IMR-90 (cell line): ENCODE measurements around the gene TP53I11. TPM values are rescaled to one million over a fixed set of nuclear protein-coding genes. Genes with fewer than 3 reads are reported as not detected.

Source experiments
- ATAC-seq: fragments of 200-7000 bp; cut with Tn5 transposase; 2 replicates; pipeline ENCODE4 v1.9.1; 2020; ENCODE audit warnings: low read depth, mild to moderate bottlenecking, moderate library complexity
- BruUV-seq: library from RNA; stranded (reverse); fragments of 400-500 nt; replicated peaks from 2 replicates; lab custom pipeline; 2021; lab: Mats Ljungman, UMichigan
- CTCF ChIA-PET: fragments of 300-600 bp; formaldehyde crosslinking; extraction: SDS; loops from one replicate; lab custom pipeline; 2021; ENCODE audit warnings: antibody characterized with exemption; lab: Yijun Ruan, JAX
- POLR2A ChIA-PET: fragments of 300-600 bp; sonication (Branson Sonifier 250); formaldehyde crosslinking; loops from one replicate; lab custom pipeline; 2022; ENCODE audit warnings: antibody characterized with exemption; ENCODE audit not compliant: unreplicated experiment; lab: Charles Lee
- DNase-seq: peaks from one replicate; pipeline ENCODE4 v3.0.0; 2013
- H2AFZ ChIP-seq: replicated peaks from 2 replicates; pipeline ENCODE3; 2013; ENCODE audit warnings: low read length, mild to moderate bottlenecking; ENCODE audit not compliant: poor library complexity
- H2AK5ac ChIP-seq: 2 replicates; pipeline ENCODE4 v1.6.1; 2013; ENCODE audit warnings: low read depth, low read length, inconsistent platforms
- H2AK9ac ChIP-seq: replicated peaks from 2 replicates; pipeline ENCODE3; 2013; ENCODE audit warnings: mild to moderate bottlenecking, low read depth, low read length, moderate library complexity; ENCODE audit not compliant: poor library complexity
- H2BK120ac ChIP-seq: 2 replicates; pipeline ENCODE4 v1.6.1; 2013; ENCODE audit warnings: low read depth, low read length, inconsistent platforms
- H2BK15ac ChIP-seq: 3 replicates; pipeline ENCODE4 v1.6.1; 2013; ENCODE audit warnings: low read depth, low read length, inconsistent platforms
- H2BK20ac ChIP-seq: 2 replicates; pipeline ENCODE4 v1.6.1; 2013; ENCODE audit warnings: low read depth, mild to moderate bottlenecking, inconsistent platforms, low read length, moderate library complexity
- H2BK5ac ChIP-seq: 2 replicates; pipeline ENCODE4 v1.6.1; 2013; ENCODE audit warnings: mild to moderate bottlenecking, low read depth, low read length, inconsistent platforms; ENCODE audit not compliant: poor library complexity, severe bottlenecking
- H3K14ac ChIP-seq: replicated peaks from 2 replicates; pipeline ENCODE4 v1.6.1; 2013; ENCODE audit warnings: low read depth, low read length, inconsistent platforms
- H3K18ac ChIP-seq: 2 replicates; pipeline ENCODE4 v1.6.1; 2013; ENCODE audit warnings: low read depth, low read length, control low read depth
- H3K23ac ChIP-seq: 2 replicates; pipeline ENCODE4 v1.6.1; 2013; ENCODE audit warnings: low read depth, low read length, inconsistent platforms
- H3K27ac ChIP-seq: 2 replicates; pipeline ENCODE4 v1.5.1; 2013; ENCODE audit warnings: mild to moderate bottlenecking, control low read depth, low read length; ENCODE audit not compliant: insufficient read depth
- H3K27me3 ChIP-seq: 2 replicates; pipeline ENCODE4 v1.6.1; 2013; ENCODE audit warnings: low read length; ENCODE audit not compliant: control insufficient read depth, insufficient read depth
- H3K36me3 ChIP-seq: 2 replicates; pipeline ENCODE4 v1.6.1; 2013; ENCODE audit warnings: low read length, mixed read lengths; ENCODE audit not compliant: control insufficient read depth, insufficient read depth
- H3K4ac ChIP-seq: 2 replicates; pipeline ENCODE4 v1.6.1; 2013; ENCODE audit warnings: low read depth, low read length, inconsistent platforms
- H3K4me1 ChIP-seq: 2 replicates; pipeline ENCODE4 v1.6.1; 2013; ENCODE audit warnings: low read length, mixed read lengths; ENCODE audit not compliant: control insufficient read depth, insufficient read depth
- H3K4me2 ChIP-seq: 2 replicates; pipeline ENCODE4 v1.6.1; 2013; ENCODE audit warnings: low read depth, mild to moderate bottlenecking, control low read depth, low read length, moderate library complexity
- H3K4me3 ChIP-seq: 2 replicates; pipeline ENCODE4 v1.5.1; 2013; ENCODE audit warnings: low read depth, mild to moderate bottlenecking, control low read depth, low read length, moderate library complexity; ENCODE audit not compliant: insufficient read depth
- H3K56ac ChIP-seq: 2 replicates; pipeline ENCODE4 v1.6.1; 2013; ENCODE audit warnings: low read length, inconsistent platforms; ENCODE audit not compliant: insufficient read depth; ENCODE audit errors: extremely low read depth
- H3K79me1 ChIP-seq, 2 experiments: 2 replicates each; pipeline ENCODE4 v1.6.1; 2013; ENCODE audit warnings: low read length in 2 of 2, inconsistent platforms in 1 of 2, low read depth in 1 of 2
- H3K9ac ChIP-seq: 2 replicates; pipeline ENCODE4 v1.6.1; 2013; ENCODE audit warnings: low read depth, low read length, control low read depth
- H3K9me1 ChIP-seq: 2 replicates; pipeline ENCODE4 v1.6.1; 2013; ENCODE audit warnings: low read length, inconsistent platforms; ENCODE audit not compliant: insufficient read depth
- H3K9me3 ChIP-seq: 2 replicates; pipeline ENCODE4 v1.6.1; 2013; ENCODE audit warnings: low read length; ENCODE audit not compliant: control insufficient read depth, insufficient read depth
- H4K20me1 ChIP-seq: 2 replicates; pipeline ENCODE4 v1.6.1; 2013; ENCODE audit warnings: low read length, inconsistent platforms; ENCODE audit not compliant: insufficient read depth
- H4K5ac ChIP-seq: 2 replicates; pipeline ENCODE4 v1.6.1; 2013; ENCODE audit warnings: mild to moderate bottlenecking, low read depth, low read length, control low read depth
- H4K8ac ChIP-seq, 2 experiments: 2 replicates each; pipeline ENCODE4 v1.6.1; 2013; ENCODE audit warnings: low read depth in 2 of 2, low read length in 2 of 2, control low read depth in 1 of 2, inconsistent platforms in 1 of 2
- H4K91ac ChIP-seq: 2 replicates; pipeline ENCODE4 v1.6.1; 2013; ENCODE audit warnings: low read depth, low read length, inconsistent platforms; ENCODE audit not compliant: insufficient read depth
- CHD1 ChIP-seq: IDR thresholded peaks from 2 replicates; pipeline ENCODE4 v1.6.1; 2012; ENCODE audit warnings: low read depth, low read length, improper control_type of control experiment
- ELK1 ChIP-seq: fragments of 150-350 bp; IDR thresholded peaks from 2 replicates; pipeline ENCODE4 v1.6.1; 2016; ENCODE audit warnings: low read depth, mild to moderate bottlenecking, low read length, moderate library complexity, borderline replicate concordance
- MXI1 ChIP-seq: IDR thresholded peaks from 2 replicates; pipeline ENCODE4 v1.6.1; 2012; ENCODE audit warnings: low read depth, mild to moderate bottlenecking, low read length, moderate library complexity, borderline replicate concordance
- NFE2L2 ChIP-seq: fragments of 150-350 bp; IDR thresholded peaks from 2 replicates; pipeline ENCODE4 v1.6.1; 2016; ENCODE audit warnings: low read depth, mild to moderate bottlenecking, low read length
- RFX5 ChIP-seq: IDR thresholded peaks from 2 replicates; pipeline ENCODE4 v1.8.0; 2012; ENCODE audit warnings: low read depth, mild to moderate bottlenecking, low read length, moderate library complexity
- SMC3 ChIP-seq: fragments of 150-350 bp; IDR thresholded peaks from 2 replicates; pipeline ENCODE4 v1.6.1; 2016; ENCODE audit warnings: low read depth, mild to moderate bottlenecking, antibody characterized with exemption, low read length, moderate library complexity
- USF2 ChIP-seq: fragments of 150-350 bp; IDR thresholded peaks from 2 replicates; pipeline ENCODE4 v1.6.1; 2017; ENCODE audit warnings: mild to moderate bottlenecking, antibody characterized with exemption, low read length, low read depth
- WGBS, 2 experiments: methylation state at CpG; one replicate each; pipeline versions ENCODE4 v1.1.5 to v1.1.7; 2013; ENCODE audit warnings: missing lambda C conversion rate in 2 of 2; ENCODE audit not compliant: insufficient read length in 1 of 2; ENCODE audit errors: extremely low coverage in 2 of 2; 5-methylcytosine and 5-hydroxymethylcytosine counted together
- dilution Hi-C: fragments of 300-500 bp; cut with HindIII; formaldehyde crosslinking; loops from one replicate; pipeline ENCODE4 v1.14.3; 2018; ENCODE audit warnings: low sequenced_read_pairs; ENCODE audit not compliant: unreplicated experiment
- in situ Hi-C: fragments of 300-500 bp; cut with MboI; formaldehyde crosslinking; loops from 3 replicates; pipeline ENCODE4 v1.14.3; 2019; ENCODE audit warnings: low sequenced_read_pairs, inconsistent platforms, mixed read lengths
- intact Hi-C: fragments of 100-400 bp; cut with micrococcal nuclease; formaldehyde crosslinking; loops from 2 replicates; pipeline ENCODE4 v1.10.0; 2022
- polyA plus RNA-seq, 3 experiments: library from polyadenylated mRNA; depleted of rRNA; stranded (reverse); fragments of >200 nt; gene quantifications; 2 replicates each; pipeline ENCODE4 v1.2.3, GENCODE V29; 2012; ENCODE audit warnings: low replicate concordance in 1 of 3
- total RNA-seq: library from RNA; depleted of rRNA; stranded (reverse); fragments of >200 nt; gene quantifications from 2 replicates; pipeline ENCODE4 v1.2.3, GENCODE V29; 2012

Gene TP53I11
- total and polyA plus RNA-seq, 2 of the 4 experiments (the other 2 are of a cell fraction) = 3.9 to 22.0 TPM

- in situ Hi-C loops (no loop called here), dilution Hi-C loops (no loop called here), intact Hi-C loops (no loop called here)
- Histone ChIP-seq H3K4me3 (no peak overlapping the region), H3K4ac (peak overlapping the region; percentile 31; the same call in 1 of the 2 replicates), H2AK9ac (no peak overlapping the region), H4K5ac (peak overlapping the region; percentile 74; the same call in 1 of the 2 replicates), H2BK5ac (peak overlapping the region; percentile 80), H3K9me3 (peaks cover 3% of the 10 kb centered on the region; the same call in 1 of the 2 replicates), H3K36me3 (no peaks in the 10 kb centered on the region), H3K9me1 (no peaks in the 10 kb centered on the region; the same call in 1 of the 2 replicates), H4K91ac (peak overlapping the region; percentile 1; the same call in 1 of the 2 replicates), H3K14ac (no peak overlapping the region), H3K56ac (no peak overlapping the region), H2BK15ac (no peak overlapping the region), H2BK20ac (no peak overlapping the region), H3K18ac (peak overlapping the region; percentile 53), H4K8ac (peak overlapping the region; percentile 1 to 71; a peak in 2 of 4 replicates), H3K27ac (no peak overlapping the region), H3K79me1 (no peaks in the 10 kb centered on the region), H3K23ac (no peak overlapping the region), H3K4me2 (no peak overlapping the region), H2BK120ac (peak overlapping the region; percentile 46; the same call in 1 of the 2 replicates), H2AK5ac (peak overlapping the region; percentile 15; the same call in 1 of the 2 replicates), H4K20me1 (no peaks in the 10 kb centered on the region), H3K4me1 (peaks cover 5% of the 10 kb centered on the region), H2AFZ (peak overlapping the region; percentile 23), H3K9ac (no peak overlapping the region), H3K27me3 (peaks cover 12% of the 10 kb centered on the region; the same call in 1 of the 2 replicates)
- WGBS, 2 experiments = 50% methylated on average over 3 of the region's 3 CpGs; no CpG with 5 or more reads in 1 of the 2 experiments
- DNase-seq (no peak), ATAC-seq (peak; percentile 8; the same call in 1 of the 2 replicates)
- TF ChIP-seq USF2 = no peak
- no peak for TF ChIP-seq RFX5
- TF ChIP-seq MXI1 = no peak
- TF ChIP-seq CHD1 = no peak
- TF ChIP-seq ELK1 = no peak
- no peak for TF ChIP-seq NFE2L2
- TF ChIP-seq SMC3 = no peak
- no TSS peak for BruUV-seq
- CTCF ChIA-PET = interaction anchor here (0.7 to 1.2 kb wide), 2 partner anchors 12 to 42 kb away, joined by 3 read pairs; no protein-coding TSS in a partner anchor
- POLR2A ChIA-PET = no interaction called here
These were observed 27.7 kb upstream of the TP53I11 start for GRCh38 chr11:44978274-44978960.
